HuH-7 (cell line): Measurements from ENCODE around the gene ZNF77.
"Not testable (repeated sequence)": the region's sequence is repeated elsewhere in the genome, so short reads cannot be mapped to it uniquely, and the experiment has no call there.

Experiments
- DNase-seq: peaks from one replicate; pipeline ENCODE4 v3.0.0; 2011; ENCODE audit warnings: low spot score

Gene ZNF77

DNA sequence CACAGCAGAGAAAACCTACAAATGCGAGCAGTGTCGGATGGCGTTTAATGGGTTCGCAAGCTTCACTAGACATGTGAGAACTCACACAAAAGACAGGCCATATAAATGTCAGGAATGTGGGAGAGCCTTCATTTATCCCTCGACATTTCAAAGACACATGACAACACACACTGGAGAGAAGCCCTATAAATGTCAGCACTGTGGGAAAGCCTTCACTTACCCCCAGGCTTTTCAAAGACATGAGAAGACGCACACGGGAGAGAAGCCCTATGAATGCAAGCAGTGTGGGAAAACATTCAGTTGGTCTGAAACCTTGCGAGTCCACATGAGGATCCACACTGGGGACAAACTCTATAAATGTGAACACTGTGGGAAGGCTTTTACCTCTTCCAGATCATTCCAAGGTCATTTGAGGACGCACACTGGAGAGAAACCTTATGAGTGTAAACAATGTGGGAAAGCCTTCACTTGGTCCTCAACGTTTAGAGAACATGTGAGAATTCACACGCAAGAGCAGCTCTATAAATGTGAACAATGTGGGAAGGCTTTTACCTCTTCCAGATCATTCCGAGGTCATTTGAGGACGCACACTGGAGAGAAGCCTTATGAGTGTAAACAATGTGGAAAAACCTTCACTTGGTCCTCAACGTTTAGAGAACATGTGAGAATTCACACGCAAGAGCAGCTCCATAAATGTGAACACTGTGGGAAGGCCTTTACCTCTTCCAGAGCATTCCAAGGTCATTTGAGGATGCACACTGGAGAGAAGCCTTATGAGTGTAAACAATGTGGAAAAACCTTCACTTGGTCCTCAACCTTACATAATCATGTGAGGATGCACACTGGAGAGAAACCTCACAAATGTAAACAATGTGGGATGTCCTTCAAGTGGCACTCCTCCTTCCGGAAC lies 27.2 kb downstream of the ZNF77 start:
- DNase-seq = no peak

DNA sequence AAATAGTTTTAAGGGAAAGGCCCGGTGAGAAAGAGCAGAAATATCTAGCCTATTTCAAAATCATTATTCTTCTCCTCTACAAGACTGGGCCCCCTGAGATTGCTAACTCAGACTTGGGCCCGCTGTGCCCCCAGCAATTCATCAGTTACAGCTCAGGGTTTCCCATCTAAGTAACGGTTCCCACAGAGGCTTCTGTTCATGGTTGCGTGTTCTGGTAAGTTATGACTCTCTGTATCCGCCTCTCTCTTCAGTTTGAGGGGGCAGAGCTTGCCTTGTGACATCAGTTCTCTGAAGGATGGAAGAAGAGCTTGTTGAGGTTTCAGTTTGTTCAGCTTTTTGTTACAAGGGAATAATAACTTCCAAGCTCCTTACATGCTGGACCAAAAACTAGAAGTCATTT lies 32.5 kb downstream of the ZNF77 start:
- no peak for DNase-seq

DNA sequence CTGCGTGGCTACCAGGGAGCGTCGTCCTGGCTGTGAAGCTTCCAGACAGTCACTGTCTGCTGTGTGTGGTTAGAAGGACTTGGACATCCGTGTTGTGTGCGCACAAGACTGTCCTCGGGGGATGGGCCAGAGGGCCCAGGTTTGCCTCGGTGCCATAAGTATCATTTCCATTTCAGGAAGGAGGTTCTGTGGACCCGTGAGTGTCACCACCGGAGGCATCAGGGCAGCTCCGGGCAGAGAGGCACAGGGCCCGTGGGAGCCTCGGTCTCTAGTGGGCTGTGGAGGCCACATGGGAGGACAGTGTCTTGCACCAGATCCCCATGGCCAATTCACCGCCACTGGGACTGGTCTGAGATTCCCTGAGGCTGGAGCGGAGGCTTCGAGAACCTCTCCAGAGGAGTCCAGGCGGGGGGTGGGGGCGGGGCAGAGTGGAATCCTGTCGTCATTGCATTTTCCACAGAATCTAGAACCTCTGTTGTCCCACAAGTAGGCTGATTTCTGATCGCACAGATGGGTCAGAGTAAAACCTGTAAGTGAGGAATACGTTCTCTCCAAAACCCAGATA lies 38.1 kb downstream of the ZNF77 start:
- DNase-seq = no peak

GRCh38 chr19:2905918-2906519 lies 38.8 kb downstream of the ZNF77 start:
- DNase-seq = no peak

DNA sequence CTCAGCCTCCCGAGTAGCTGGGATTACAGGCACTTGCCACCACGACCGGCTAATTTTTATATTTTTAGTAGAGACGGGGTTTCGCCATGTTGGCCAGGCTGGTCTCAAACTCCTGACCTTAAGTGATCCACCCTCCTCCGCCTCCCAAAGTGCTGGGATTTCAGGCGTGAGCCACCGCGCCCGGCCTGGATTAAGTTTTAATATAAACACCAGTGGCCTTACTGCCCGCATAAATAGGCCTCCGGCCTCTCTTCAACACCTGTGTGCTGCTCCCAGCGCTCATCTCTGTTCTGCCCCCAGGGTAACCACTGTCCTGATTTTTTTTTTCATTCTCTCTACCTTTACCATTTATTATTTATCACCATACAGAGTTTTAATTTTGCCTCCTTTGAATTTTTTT lies 41.4 kb downstream of the ZNF77 start:
- not testable (repeated sequence) for DNase-seq

DNA sequence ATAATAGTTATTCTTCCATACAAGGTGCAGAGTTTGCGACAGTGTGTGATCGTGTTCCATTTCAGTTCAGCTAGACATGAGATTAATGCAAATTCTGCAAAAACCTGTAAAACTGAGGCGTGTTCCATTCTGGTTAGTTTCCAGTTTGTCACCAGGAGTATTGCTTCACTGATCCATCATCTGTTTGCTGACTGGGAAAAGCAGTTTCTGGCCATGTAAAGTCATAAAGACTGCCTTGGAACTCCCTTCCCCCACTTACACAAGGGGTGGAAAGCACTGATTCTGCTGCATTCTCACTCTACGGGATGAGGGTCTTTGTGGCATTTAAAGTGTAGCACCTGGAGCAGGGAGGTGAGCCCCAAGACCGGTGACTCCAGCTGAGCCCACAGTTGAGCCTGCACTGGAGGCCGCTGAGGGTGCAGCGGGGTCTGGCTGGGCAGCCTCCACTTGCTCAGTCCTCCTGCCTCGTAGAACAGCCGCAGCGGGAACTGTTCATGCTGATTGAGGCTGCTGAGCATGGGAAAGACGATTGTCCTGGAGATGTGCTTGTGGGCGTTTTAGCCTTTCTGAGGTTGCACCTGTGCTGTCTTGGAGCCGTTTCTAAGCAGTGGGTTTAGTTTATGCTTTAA lies 42.1 kb downstream of the ZNF77 start:
- no peak for DNase-seq

- DNase-seq = peak; percentile 97
These were observed 44.2 kb downstream of the ZNF77 start, which contains the start of gene ZNF57 for GRCh38 chr19:2900296-2901252. ZNF57 (plus strand) TSS chr19:2900928; CDS start chr19:2901046, 118 bp downstream.

GRCh38 chr19:2896694-2897093 lies 48.1 kb downstream of the ZNF77 start:
- no peak for DNase-seq

- not testable (repeated sequence) for DNase-seq
These were observed 54.2 kb downstream of the ZNF77 start for GRCh38 chr19:2890531-2890930.

DNA sequence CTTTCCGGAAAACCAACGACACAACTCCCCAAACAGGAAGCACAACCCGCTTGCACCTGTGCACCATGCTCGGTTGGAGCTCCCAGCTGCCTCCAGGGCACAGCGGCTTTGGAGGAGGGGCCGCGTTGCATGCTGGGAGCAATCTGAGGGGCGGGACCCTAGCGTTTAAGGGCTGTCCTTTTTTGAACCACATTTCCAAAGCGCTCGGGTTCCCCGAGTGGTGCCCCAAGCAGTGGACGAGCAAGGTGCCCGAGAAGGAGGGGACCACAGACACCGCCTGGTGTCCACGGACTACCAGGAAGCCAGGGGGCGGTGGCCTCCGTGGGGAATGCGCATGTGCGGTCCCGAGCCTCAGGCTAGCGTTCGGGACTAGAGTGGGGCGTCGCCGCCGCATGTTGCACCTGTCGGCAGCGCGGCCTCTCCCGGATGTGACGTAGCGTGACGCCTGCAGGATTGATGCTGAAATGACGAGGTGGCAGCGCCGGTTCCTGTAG lies 56.0 kb downstream of the ZNF77 start:
- no peak for DNase-seq

DNA sequence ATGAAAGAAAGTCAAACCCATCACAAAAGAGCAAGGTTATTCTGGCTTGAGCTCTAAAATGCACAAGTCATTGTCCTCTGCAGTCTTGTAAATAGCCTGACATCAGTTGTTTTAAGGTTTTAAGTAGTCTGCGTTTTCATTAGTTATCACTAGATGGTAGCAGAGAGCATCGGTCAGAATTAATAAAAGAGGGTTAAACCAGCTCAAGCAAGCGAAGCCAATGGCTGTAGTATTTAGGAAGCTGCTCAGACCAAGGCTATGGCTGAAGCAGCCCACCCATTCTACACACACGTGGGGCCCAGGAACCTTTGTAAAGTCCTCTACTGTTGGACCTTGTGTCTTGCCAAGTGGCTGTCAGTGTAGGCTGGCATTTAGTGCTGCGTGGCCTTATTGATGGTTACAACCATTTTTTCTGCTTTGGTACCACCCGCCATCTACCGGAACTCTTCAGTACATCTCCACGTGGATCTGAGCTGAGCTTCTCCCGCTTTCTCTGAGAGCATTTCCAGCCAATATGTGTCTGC lies 57.3 kb downstream of the ZNF77 start:
- peak; percentile 53 for DNase-seq

DNA sequence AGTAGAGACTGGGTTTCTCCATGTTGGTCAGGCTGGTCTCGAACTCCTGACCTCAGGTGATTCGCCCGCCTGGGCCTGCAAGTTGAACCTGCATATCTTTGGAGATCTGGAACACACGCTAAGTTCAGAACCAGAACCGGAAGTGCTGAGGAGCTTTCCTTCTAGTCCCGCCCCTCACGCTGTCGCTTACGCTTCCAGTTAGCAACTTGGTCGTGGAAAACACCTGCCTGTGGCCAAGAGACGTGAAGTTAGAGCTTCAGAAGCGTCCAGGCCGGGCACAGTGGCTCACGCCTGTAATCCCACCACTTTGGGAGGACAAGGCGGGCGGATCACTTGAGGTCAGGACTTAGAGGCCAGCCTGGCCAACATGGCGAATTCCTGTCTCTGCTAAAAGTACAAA lies 59.0 kb downstream of the ZNF77 start:
- no peak for DNase-seq

- no peak for DNase-seq
These were observed 60.9 kb downstream of the ZNF77 start for GRCh38 chr19:2883686-2884439.
